ENCODE results near the gene PRPF8.

DNA sequence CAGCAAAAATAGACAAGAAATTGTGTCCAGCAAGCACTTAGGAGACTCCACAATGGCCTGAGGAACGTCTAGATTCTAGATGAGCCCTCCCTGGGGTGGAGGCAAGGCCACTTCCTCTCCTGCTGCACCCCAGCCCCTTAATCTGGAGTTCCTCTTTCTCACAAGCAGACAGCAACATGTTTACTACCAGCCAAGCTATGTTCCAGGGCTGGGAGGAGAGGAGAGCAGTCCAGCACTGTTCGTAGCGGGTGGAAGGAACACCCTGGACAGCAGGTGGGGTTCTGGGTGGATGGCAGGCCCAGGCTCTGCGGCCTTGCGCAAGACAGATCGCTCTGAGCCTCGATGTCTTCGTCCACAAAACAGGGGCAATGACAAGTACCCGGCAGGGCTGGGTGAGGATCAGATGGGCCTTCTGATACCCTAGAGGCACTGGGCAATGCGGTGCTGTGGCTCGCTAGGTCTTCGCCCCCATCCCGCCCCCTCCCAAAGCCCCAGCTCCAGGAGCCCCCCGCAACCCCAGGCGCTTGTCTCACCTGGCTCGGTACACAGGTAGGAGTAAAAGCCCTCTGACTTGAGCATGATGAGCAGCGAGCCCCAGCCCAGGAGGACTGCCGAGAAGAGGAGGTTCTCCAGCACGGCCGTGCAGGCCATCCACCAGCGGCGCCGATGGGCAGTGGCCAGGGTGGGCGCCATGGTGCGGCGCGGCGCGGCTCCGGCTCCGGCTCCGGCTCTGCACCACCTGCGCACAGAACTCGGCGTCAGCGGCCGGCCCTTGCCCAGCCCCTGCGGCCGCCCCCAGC, 57.3 kb downstream of the PRPF8 start:
- TF ChIP-seq, protein P1, sequence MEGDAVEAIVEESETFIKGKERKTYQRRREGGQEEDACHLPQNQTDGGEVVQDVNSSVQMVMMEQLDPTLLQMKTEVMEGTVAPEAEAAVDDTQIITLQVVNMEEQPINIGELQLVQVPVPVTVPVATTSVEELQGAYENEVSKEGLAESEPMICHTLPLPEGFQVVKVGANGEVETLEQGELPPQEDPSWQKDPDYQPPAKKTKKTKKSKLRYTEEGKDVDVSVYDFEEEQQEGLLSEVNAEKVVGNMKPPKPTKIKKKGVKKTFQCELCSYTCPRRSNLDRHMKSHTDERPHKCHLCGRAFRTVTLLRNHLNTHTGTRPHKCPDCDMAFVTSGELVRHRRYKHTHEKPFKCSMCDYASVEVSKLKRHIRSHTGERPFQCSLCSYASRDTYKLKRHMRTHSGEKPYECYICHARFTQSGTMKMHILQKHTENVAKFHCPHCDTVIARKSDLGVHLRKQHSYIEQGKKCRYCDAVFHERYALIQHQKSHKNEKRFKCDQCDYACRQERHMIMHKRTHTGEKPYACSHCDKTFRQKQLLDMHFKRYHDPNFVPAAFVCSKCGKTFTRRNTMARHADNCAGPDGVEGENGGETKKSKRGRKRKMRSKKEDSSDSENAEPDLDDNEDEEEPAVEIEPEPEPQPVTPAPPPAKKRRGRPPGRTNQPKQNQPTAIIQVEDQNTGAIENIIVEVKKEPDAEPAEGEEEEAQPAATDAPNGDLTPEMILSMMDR (IDR thresholded peaks at IDR 0.05) = no peak
- TF ChIP-seq POLR2A (IDR thresholded peaks at IDR 0.05) = no peak
- TF ChIP-seq POLR2AphosphoS5 (IDR thresholded peaks at IDR 0.05) = peak in 1 of 3 donors; percentile 23
